ENCODE data around the gene TRIM59.

The TRIM59 gene

DNA sequence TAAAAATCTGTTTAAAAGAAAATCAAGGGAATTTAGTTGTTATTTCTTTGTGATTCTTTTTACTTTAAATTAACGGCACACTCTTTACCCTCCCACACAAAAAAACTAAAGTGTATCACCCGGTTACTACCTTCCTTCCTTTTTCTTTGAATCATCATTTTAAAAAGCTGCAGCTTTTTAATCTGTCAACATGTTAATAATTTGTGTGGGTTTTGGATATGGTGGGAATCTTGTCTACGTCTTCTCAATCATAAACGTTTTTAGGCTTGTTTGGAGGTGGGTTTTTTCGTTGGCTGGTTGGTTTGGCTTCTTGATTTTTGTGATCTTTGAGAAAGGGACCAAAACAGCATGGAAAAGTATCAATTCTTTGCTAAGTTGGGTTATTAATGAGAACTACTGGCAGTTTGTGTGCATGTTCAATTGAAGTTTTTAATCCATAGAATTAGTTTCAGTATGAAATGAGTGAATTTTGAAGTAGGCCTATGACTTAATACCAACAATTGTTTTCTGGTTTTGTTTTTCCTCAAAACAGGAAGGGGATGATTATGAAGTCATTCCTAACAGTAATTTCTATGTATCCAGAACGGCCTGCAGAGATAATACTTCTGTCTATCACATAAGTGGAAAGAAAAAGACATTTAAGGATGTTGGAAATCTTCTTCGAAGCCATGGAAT is 45.7 kb downstream of the TRIM59 start:
- Mint-ChIP-seq H3K36me3 (peaks cover 9% of the 10 kb centered on the region), H3K27ac (no peak overlapping the region), H3K27me3 (peaks cover 4% of the 10 kb centered on the region), H3K9me3 (no peaks in the 10 kb centered on the region), H3K4me1 (peaks cover 18% of the 10 kb centered on the region), H3K4me3 (peak overlapping the region; percentile 63)
- ATAC-seq (ENCODE audit: low read depth) = no peak
- no peak for DNase-seq (ENCODE audit: low spot score in 2 of 2)

GRCh38 chr3:160403028-160403545 is 46.5 kb downstream of the TRIM59 start:
- peaks cover 7% of the 10 kb centered on the region for H3K36me3 Mint-ChIP-seq
- DNase-seq (ENCODE audit: low spot score in 2 of 2) (no peak), ATAC-seq (ENCODE audit: low read depth) (no peak)
- H3K4me3 Mint-ChIP-seq = no peak overlapping the region
- peaks cover 4% of the 10 kb centered on the region for H3K27me3 Mint-ChIP-seq
- no peak overlapping the region for H3K27ac Mint-ChIP-seq
- peaks cover 21% of the 10 kb centered on the region for H3K4me1 Mint-ChIP-seq
- no peaks in the 10 kb centered on the region for H3K9me3 Mint-ChIP-seq

DNA sequence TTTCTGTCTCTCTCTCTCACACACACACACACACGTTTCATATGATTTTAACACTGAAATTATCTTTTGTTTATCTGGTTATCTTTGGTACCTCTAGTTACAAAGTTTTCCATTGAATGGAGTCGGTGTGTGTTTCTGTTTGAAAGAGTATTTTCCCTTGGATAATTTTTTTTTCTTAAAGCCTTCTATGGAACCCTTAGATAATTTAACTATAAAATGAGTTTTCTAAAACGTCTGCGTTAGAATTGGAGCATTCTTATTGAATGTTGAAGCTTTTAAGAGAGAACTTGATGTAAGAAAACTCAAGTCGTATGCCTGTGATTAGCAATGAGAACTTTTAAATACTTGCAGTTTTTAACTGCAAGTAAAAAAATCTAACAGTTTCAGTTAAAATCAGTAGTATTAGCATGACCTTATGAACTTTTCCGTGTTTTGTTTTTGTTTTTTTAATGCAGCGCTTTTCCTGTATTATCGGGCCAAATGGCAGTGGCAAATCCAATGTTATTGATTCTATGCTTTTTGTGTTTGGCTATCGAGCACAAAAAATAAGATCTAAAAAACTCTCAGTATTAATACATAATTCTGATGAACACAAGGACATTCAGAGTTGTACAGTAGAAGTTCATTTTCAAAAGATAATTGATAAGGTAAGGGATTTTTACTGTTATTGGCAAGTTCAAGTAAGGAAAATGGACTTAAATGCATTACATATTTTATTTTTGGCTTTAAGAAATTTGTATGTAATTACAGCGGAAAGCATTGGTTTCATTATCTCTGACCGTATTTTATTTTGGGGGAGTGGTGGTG is 47.2 kb downstream of the TRIM59 start:
- Mint-ChIP-seq H3K27me3 (peaks cover 4% of the 10 kb centered on the region), H3K4me3 (peak overlapping the region; percentile 62), H3K9me3 (no peaks in the 10 kb centered on the region), H3K4me1 (peaks cover 22% of the 10 kb centered on the region), H3K36me3 (peaks cover 7% of the 10 kb centered on the region), H3K27ac (no peak overlapping the region)
- DNase-seq (ENCODE audit: low spot score in 2 of 2) = no peak
- no peak for ATAC-seq (ENCODE audit: low read depth)

- ATAC-seq (ENCODE audit: low read depth) (no peak), DNase-seq (ENCODE audit: low spot score in 2 of 2) (peak in 1 of 2 donors; percentile 1)
- Mint-ChIP-seq H3K27ac (peak overlapping the region; percentile 83), H3K36me3 (peaks cover 7% of the 10 kb centered on the region), H3K4me1 (peaks cover 22% of the 10 kb centered on the region), H3K9me3 (no peaks in the 10 kb centered on the region), H3K27me3 (peaks cover 4% of the 10 kb centered on the region), H3K4me3 (peak overlapping the region; percentile 89)
Observed at GRCh38 chr3:160401291-160402095, 48.1 kb downstream of the TRIM59 start.

DNA sequence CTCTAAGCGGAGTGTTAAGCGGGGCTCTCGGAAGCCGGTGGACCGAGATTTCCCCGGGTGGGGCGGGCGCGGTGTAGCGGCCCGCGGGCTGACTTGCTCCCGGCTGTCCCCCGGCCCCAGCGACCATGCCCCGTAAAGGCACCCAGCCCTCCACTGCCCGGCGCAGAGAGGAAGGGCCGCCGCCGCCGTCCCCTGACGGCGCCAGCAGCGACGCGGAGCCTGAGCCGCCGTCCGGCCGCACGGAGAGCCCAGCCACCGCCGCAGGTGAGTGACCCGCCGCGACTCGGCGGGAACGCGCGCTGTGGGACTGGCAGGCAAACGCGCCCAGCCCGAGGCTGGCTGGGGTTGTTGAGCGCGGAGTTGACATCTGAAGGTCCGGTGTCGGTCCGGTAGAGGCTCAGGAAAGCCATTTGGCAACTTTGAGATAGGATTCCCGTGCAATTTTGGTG is 48.9 kb downstream of the TRIM59 start:
- H3K9me3 Mint-ChIP-seq = no peaks in the 10 kb centered on the region
- peak overlapping the region; percentile 89 for H3K4me3 Mint-ChIP-seq
- H3K4me1 Mint-ChIP-seq = peaks cover 22% of the 10 kb centered on the region
- DNase-seq (ENCODE audit: low spot score in 2 of 2) (peak in 1 of 2 donors; percentile 40), ATAC-seq (ENCODE audit: low read depth) (no peak)
- peaks cover 4% of the 10 kb centered on the region for H3K27me3 Mint-ChIP-seq
- H3K36me3 Mint-ChIP-seq = peaks cover 7% of the 10 kb centered on the region
- peak overlapping the region; percentile 98 for H3K27ac Mint-ChIP-seq

DNA sequence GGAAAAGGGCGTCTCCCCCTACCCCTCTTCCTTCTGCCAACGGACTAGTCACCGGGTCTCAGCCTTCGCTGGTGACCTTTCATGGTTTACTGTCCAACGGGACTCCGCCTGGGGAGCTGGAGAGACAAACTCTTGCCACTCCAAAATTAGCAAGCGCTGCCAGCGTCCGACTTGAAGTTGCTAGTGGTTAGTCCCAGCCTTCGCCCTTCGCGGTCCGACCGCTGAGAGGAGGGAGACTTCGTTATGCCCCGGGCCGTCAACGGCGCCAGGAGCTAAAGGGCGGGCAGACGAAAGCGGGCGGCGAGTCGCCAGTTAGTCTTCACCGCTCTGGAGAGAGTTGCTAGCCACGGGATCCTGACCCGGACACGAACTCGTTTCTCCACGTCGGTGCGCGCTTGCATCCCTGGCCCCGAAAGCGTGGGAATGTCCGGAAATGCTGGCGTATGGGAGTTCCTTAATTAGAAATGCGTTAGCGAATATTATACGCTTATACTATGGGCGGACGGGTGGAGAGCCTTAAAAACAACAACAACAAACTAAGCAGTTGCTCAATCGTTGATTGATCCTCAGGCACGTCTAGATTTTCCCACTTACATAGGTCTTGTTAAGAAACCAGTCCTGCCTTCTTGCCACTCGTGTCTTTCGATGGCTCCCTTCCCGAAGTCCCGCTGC is 49.4 kb downstream of the TRIM59 start:
- Mint-ChIP-seq H3K9me3 (no peaks in the 10 kb centered on the region), H3K27ac (peak overlapping the region; percentile 98), H3K36me3 (peaks cover 7% of the 10 kb centered on the region), H3K4me3 (peak overlapping the region; percentile 89), H3K27me3 (peaks cover 4% of the 10 kb centered on the region), H3K4me1 (peaks cover 22% of the 10 kb centered on the region)
- no peak for ATAC-seq (ENCODE audit: low read depth)
- peak; percentile 14 to 62 for DNase-seq (ENCODE audit: low spot score in 2 of 2)

DNA sequence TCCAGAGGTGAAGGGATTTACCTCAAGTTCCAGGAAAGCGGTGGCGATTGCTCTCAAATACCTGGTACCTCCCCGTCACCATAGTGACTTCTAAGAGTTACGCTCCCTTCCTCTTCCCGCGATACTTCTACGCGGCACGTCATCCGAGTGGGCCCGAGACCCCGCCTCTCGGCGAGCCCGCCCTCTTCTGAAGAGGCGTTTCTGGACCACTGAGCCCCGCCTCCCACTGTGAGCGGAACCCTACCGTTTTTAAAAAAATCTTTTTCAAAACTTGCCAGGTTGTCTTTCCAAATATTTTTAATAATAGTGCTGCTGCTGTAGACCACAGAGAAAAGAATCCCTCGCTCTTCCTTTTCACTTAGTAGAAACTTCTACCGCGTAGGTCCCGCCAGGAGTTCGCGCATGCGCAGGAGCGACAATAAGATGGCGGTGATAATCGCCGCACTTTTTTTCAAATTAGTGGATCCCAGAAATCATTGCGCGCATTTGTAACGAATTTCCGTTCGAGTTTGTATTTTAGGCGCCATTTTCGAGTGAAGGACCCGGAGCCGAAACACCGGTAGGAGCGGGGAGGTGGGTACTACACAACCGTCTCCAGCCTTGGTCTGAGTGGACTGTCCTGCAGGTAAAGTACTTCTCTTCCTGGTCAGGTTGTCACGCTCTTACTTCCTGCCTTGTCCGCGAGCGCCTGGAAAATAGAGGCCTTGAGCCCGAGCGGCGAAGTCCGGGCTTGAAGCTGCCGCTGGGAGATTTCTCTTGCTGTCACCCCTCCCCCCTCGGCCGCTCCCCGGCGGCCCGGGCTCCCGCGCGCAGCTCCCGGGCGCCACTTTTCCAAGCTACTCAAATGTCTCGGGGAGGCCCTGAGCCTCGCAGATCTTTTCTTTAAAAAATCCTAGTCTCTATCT is 50.2 kb downstream of the TRIM59 start, which contains the start of the genes IFT80 and SMC4:
TSS of gene IFT80 (minus strand) at position 101 of the 905 bp plus-strand sequence. CDS start 14,625 bp downstream, outside the sequence.
TSS of gene SMC4 (plus strand) at position 526 of the 905 bp plus-strand sequence. CDS start 1,177 bp downstream, outside the sequence.
- DNase-seq (ENCODE audit: low spot score in 2 of 2) = peak; percentile 93 to 94
- Mint-ChIP-seq H3K4me1 (peaks cover 22% of the 10 kb centered on the region), H3K27ac (peak within 1 kb of the TSS; percentile 98), H3K4me3 (peak within 1 kb of the TSS; percentile 89), H3K27me3 (peaks cover 4% of the 10 kb centered on the region), H3K36me3 (peaks cover 7% of the 10 kb centered on the region), H3K9me3 (no peaks in the 10 kb centered on the region)
- ATAC-seq (ENCODE audit: low read depth) = peak; percentile 96

GRCh38 chr3:160398820-160399124 is 50.8 kb downstream of the TRIM59 start:
- peak; percentile 1 for ATAC-seq (ENCODE audit: low read depth)
- Mint-ChIP-seq H3K27me3 (peaks cover 4% of the 10 kb centered on the region), H3K27ac (peak overlapping the region; percentile 98), H3K36me3 (peaks cover 7% of the 10 kb centered on the region), H3K4me3 (peak overlapping the region; percentile 89), H3K4me1 (peaks cover 20% of the 10 kb centered on the region), H3K9me3 (no peaks in the 10 kb centered on the region)
- DNase-seq (ENCODE audit: low spot score in 2 of 2) = no peak

- Mint-ChIP-seq H3K36me3 (no peaks in the 10 kb centered on the region), H3K27ac (no peak overlapping the region), H3K27me3 (no peaks in the 10 kb centered on the region), H3K9me3 (no peaks in the 10 kb centered on the region), H3K4me1 (peaks cover 13% of the 10 kb centered on the region), H3K4me3 (no peak overlapping the region)
- DNase-seq (ENCODE audit: low spot score in 2 of 2) (no peak), ATAC-seq (ENCODE audit: low read depth) (no peak)
Observed at GRCh38 chr3:160395297-160395696, 54.3 kb downstream of the TRIM59 start.

- Mint-ChIP-seq H3K27ac (no peak overlapping the region), H3K4me3 (no peak overlapping the region), H3K27me3 (no peaks in the 10 kb centered on the region), H3K9me3 (no peaks in the 10 kb centered on the region), H3K36me3 (no peaks in the 10 kb centered on the region), H3K4me1 (peaks cover 13% of the 10 kb centered on the region)
- DNase-seq (ENCODE audit: low spot score in 2 of 2) (no peak), ATAC-seq (ENCODE audit: low read depth) (no peak)
Observed at GRCh38 chr3:160394009-160394392, 55.6 kb downstream of the TRIM59 start.

GRCh38 chr3:160393346-160394008 is 56.1 kb downstream of the TRIM59 start:
- ATAC-seq (ENCODE audit: low read depth) = no peak
- Mint-ChIP-seq H3K9me3 (no peaks in the 10 kb centered on the region), H3K27ac (no peak overlapping the region), H3K4me3 (no peak overlapping the region), H3K36me3 (no peaks in the 10 kb centered on the region), H3K4me1 (peaks cover 11% of the 10 kb centered on the region), H3K27me3 (no peaks in the 10 kb centered on the region)
- no peak for DNase-seq (ENCODE audit: low spot score in 2 of 2)

- Mint-ChIP-seq H3K27me3 (no peaks in the 10 kb centered on the region), H3K27ac (no peak overlapping the region), H3K36me3 (peaks cover 1% of the 10 kb centered on the region), H3K9me3 (no peaks in the 10 kb centered on the region), H3K4me1 (peaks cover 8% of the 10 kb centered on the region), H3K4me3 (no peak overlapping the region)
- DNase-seq (ENCODE audit: low spot score in 2 of 2) = no peak
- ATAC-seq (ENCODE audit: low read depth) = no peak
Observed at GRCh38 chr3:160392798-160393197, 56.8 kb downstream of the TRIM59 start.

All from memory B cell (primary cell).